Activated gamma-delta T cell treated with anti-CD3 and anti-CD28 coated beads, Interleukin-2, amount 50 U/mL, for 16 hours (primary cell): ENCODE results near the gene TMEM242.

Experiments used
- DNase-seq: peaks from one replicate; pipeline ENCODE4 v3.0.0-alpha.2; 2020; ENCODE audit warnings: low read depth

The TMEM242 gene

DNA sequence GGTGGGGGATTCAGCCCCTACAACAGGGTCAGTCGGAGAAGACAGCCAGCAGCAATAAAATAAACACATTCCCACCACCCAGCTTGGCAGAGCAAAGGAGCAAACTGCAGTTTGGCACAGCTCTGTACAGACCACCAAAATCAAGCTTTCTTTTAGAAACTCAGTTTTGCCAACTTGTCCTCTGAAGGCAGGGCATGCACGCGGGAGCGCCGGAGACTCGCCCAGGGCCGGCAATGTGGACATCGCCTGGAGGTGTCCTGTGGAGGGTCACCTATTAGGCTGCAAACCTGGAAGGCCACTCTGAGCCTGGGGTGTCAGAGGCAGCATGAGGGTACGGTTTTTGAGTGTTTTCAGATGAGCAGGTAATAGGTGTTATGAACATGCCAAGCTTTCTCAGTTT is 34.7 kb downstream of the TMEM242 start:
- DNase-seq, result no peak

DNA sequence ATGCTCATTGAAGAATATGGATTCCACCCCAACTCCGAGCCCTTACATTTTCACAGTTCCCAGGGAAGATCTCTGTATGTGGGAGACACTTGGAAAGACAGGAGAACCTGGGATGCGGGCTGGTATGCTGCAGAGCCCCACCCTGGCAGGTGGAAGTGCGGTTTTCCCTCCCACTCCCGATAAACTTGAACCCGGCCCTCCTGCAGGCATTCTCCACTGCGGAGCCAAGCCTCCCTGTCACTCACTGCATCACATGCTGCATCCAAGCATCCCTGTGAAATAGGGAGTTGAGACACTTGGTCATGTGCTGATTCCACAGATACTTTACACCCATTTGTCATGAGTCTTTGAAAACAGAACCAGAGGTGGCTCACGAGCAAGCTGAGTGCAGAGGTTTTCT is 35.4 kb downstream of the TMEM242 start:
- DNase-seq, result no peak

DNA sequence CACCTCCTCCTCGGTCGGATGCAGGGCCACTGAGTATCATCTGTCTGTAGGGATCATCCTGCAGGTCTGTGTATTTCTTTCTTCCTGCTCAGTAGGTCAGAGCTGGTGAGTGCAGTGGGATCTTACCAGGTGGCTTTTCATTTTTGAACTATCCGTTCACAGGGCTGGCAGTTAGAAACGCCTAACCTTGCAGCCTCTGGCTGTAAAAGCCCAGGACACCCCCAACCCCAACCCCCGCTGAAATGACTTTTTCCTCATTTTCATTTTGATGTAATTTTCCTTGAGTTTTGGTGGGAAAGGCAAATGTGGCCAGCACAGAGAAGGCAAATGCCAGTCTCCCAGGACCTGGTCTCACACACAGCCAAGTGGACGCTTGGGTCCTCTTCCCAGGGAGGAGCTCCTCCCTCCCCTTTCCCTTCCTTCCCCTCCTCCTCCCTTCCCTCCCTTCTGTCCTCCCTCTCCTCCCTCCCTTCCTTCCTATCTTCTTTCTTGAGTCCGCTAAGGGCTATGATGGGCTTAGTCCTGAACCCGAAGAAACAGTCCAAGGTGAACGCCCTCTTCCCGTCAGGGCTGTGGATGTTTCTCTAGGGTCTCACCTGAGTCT is 36.0 kb downstream of the TMEM242 start:
- no peak for DNase-seq

DNA sequence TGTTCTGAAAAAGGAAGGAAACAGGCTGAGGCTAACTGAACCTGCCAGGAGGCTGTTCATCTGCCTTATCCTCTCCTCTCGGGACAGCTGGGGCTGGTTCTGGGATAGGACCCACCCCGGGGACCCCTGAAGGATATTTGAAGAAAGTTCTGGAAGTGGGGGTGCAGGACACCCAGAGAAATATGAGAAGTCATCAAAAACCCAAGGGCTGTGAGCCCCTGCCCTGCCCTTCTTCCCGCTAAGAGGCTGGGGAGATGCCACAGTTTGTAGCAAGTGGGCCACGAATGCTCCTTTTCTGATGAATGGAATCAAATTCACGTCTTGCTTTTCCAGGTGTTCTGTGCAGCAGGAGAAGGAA is 37.9 kb downstream of the TMEM242 start:
- no peak for DNase-seq

DNA sequence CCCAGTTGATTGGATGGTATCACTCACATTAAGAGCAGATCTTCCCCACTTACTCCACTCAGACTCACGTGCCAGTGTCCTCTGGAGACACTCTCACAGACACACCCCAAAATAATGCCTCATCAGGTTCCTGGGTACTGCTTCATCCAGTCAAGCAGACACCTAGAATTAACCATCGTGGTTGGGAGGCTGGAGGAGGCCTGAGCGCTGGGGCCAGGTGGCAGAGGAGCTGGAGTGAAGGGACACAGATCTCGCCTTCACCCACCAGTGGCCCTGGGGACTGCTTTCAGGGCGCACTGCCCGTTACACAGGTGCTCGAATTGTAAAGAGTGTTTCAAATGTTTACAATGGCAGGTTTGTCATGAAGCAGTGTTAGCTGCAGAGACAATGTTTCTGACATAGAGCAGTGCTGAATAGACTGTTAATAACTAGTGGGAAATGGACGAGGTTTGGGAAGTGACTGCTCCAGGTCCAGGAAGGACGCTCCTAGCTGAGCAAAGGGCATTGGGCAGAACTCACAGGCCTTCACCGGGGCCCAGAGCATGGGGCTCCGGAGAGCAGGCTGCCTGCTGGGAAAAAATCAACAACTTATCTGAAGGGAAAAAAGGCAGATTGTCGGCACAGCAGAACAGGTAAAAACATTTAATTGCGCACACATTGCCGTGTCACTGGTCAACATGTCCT is 38.4 kb downstream of the TMEM242 start:
- no peak for DNase-seq

DNA sequence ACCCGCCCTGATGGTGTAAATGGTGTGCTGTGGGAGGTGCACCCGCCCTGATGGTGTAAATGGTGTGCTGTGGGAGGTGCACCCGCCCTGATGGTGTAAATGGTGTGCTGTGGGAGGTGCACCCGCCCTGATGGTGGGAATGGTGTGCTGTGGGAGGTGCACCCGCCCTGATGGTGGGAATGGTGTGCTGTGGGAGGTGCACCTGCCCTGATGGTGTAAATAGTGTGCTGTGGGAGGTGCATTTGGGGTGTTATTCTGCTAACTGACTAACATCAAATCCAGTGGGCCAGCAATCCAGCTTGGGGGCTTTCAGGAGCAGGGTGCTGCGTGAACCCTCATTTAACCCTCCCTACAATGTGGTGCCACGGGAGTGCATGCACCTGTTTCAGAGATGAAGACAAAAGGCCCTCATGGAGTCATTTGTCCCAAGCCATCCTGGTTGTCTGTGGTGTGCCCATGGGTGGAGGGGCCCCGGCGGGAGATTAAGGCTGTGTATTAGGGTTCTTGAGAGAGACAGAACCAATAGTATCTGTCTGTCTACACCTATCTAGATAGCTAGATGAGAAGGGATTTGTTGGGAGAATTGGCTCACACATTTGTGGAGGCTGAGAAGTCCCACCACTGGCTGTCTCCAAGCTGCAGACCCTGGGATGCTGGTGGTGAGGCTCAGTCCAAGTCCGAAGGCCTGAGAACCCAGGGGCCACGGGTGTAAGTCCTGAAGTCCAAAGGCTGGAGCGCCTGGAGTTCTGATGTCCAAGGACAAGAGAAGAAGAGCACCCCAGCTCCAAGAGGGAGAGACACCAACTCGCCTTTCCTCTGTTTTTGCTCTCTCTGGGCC is 39.2 kb downstream of the TMEM242 start:
- DNase-seq, result no peak

DNA sequence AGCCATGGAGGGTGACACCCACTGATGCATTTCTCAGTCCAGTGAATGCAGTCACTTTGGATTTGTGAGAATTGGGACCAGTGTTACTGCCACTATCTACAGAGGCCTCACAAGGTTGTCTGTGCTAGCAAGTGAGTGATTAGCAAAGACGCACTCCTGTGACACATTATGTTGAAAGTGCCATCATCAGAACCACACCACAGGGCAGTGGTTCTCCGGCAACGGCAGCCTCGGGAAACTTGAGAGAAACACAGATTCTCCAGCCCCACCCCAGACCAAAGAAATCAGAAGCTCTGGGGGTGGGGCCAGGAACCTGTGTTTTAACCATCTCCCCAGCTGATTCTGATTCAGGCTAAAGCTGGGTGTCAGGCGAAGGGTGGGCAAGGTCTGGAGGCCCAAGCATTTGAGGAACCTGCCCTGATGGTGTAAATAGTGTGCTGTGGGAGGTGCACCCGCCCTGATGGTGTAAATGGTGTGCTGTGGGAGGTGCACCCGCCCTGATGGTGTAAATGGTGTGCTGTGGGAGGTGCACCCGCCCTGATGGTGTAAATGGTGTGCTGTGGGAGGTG is 39.9 kb downstream of the TMEM242 start:
- DNase-seq, result no peak

DNA sequence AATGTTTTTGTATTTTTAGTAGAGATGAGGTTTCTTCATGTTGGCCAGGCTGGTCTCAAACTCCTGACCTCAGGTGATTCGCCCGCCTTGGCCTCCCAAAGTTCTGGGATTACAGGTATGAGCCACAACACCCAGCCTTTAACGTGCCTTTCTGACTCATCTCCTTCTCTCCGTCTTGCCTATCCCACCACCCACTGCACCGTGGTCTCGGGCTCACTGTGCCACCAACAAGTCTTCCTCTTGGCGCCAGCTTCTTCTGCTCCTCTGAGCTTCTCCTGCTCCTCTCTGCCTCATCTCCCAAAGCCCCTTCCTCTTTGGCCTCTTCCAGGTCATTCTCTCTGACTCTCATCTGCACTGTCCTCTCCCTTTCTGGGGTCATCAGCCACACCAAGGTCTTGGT is 41.0 kb downstream of the TMEM242 start:
- no peak for DNase-seq

DNA sequence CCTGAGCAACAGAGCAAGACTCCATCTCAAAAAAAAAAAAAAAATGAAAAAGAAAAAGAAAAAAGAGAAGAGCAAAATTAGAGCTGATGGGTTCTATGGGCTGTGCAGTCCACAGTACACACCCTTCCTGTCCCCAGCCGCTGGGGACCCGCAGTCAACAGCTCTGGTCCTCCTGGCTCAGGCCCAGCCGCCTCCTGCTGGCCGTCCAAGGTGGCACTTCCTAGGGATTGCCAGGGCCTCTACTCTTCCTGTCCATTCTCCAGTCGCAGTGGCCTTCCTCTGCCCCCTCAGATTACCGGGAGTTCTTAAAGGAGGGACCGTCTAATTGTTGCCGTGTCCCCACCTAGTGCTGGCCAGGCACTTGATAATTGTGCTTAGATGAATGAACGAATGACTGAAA is 41.7 kb downstream of the TMEM242 start:
- DNase-seq, result no peak

DNA sequence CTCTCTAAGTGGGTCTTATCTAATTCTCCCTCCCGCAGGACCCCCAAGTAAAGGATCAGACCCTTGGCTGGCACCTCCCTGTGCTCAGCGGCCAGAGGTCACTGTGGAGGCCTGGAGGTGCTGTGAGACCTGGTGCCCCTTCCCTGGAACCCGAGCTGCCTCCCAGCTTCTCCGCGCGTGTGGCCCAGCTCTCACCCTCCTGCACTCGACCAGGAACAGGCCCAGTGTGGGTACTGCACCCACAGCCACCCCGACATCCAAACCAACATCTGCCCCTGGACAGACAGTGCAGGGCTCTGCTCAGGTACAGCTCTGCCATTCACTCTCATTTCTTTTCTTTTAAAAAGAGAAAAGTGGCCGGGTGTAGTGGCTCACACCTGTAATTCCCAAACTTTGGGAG is 42.4 kb downstream of the TMEM242 start:
- DNase-seq, result no peak

DNA sequence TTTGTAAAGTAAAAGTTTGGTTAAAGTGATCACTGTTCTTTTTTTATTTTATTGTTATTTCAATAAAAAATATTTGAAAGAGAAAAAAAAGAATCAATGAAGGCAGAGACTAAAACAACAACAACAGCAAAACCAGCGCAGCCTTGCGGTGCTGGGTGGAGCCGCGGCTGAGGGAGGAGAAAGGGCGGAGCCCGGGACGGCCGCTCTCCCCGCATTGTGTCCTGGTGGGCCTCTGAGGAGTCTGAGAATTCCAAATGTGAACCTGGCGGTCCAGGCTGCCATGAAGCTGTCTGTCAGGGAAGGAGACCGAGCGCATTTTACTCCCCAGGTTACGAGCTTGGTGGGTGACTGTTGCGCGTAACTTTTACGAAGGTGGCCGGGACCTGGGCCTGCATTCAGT is 43.2 kb downstream of the TMEM242 start:
- DNase-seq, result no peak

DNA sequence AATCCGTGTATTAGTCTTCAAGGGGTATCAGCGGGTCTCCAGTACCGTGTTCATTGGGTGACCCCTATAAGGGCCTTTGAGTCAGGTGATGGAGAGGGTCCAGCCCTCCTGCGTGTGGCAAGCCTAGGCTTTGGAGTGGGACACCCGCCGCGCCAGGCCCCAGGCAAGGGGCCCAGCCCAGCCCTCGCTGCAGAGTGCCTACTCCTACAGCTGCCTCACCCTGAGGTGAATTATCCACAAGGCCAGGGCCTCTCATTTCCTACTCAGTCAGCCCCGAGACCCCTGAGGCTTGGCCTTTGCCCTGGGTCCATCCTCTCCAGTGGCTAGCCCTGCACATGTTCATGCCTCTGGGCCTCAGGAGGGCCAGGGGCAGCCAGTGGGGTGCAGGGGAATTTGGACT is 45.1 kb downstream of the TMEM242 start:
- no peak for DNase-seq

DNA sequence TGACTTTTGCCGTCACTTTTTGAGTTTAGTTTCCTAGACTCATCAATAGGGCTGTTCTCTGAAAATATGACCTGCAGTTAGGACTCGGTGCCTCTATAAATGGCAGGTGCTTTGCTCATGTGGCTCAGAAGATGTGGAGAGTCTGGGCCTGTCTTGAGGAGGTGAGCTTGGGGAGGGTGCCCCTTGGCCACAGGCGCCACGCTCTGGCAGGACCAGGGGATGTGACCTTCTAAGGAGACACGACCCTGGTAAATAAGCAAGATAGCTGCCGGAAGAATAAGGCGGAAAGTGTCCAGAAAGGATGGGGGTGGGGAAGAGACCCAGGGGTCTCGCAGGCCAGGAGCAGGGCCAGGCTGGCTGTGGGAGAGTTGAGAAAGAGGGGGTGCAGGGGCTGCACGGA is 46.6 kb downstream of the TMEM242 start:
- no peak for DNase-seq

DNA sequence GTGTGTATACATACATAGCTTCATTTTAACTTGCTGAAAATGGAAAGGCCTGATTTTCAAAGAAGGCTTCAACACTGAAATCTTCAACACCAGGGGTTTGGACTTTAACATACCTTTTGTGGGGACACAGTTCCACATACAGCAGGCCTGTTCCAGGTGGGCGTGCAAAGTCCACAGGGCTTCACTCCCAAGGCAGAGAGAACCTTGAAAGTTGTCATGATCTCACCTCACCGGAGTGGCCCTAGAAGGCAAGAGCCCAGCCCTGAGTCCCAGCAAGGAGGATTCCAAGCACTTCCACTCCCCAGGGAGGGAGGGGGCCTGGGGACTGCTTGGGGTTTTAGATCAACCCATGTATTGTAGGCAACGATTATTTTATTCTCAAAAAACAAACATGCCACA is 47.2 kb downstream of the TMEM242 start:
- DNase-seq, result no peak

DNA sequence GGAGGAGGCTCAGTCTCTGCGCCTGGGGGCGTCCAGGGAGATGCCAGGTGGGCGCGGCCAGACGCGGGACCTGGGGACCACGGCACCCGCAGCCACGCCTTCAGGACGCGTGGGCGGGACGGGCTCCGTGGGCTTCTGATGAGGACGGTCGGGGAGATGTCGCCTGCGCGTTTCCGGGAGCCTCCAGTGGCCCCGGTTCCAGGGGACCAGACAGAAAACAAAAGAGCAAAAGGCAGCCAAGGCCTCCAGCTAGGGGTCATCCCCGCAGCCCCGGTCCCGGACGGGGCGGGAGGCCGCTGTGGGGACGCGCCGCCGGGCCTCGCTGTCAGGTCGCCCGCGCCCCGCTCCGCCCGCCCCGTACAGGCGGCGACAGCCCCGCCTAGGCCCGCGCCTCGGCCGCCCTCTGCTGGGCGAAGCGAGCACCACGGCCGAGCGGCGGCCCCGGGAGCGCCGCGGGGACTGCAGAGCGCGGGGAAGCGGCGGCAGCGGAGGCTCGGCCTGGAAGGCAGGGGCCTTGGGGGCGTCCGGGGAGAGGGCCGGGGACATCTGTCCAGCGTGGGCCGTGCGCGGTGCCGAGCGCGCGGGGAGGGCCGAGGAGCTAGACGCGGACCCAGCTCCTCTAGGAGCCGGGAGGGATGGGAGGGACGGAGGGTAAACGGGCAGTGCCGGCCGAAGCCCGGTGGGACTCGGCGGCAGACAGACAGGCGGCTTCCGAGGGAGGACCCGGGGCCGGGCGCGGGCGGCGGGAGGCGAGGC is 48.7 kb downstream of the TMEM242 start:
- peak; percentile 74 for DNase-seq

DNA sequence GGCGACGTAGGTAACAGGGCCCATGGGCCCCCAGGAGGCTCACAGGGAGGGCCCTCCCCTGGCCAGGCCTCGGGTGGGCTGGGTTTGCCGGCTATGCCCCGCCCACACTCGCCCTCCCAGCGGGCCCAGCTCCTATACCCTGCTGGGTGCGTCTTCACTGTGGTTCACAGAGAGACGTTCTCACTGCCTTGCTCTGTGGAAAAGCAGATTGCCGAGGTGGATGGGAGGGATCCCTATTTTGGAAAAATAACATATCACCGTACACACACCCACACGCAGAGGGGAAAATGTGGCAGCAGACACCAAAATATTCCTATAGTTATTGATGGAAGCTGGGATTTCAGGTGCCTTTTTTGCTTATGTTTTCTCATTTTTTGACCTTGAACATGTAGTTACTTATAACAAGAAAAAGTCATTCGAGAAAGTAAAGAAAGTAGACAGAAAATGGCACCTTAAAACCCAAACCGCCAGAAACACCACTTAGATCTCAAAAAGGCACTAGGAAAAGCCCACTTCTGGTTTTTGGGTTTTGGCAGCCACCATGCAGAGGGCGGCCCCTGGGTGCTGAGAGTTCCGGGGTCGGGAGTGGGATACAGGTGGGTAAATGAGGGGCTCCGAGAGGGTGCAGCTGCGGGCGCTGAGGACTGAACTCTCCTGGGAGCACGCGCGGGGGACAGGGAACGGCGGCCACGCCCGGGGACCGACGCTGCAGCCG is 49.4 kb downstream of the TMEM242 start:
- DNase-seq, result peak; percentile 47

DNA sequence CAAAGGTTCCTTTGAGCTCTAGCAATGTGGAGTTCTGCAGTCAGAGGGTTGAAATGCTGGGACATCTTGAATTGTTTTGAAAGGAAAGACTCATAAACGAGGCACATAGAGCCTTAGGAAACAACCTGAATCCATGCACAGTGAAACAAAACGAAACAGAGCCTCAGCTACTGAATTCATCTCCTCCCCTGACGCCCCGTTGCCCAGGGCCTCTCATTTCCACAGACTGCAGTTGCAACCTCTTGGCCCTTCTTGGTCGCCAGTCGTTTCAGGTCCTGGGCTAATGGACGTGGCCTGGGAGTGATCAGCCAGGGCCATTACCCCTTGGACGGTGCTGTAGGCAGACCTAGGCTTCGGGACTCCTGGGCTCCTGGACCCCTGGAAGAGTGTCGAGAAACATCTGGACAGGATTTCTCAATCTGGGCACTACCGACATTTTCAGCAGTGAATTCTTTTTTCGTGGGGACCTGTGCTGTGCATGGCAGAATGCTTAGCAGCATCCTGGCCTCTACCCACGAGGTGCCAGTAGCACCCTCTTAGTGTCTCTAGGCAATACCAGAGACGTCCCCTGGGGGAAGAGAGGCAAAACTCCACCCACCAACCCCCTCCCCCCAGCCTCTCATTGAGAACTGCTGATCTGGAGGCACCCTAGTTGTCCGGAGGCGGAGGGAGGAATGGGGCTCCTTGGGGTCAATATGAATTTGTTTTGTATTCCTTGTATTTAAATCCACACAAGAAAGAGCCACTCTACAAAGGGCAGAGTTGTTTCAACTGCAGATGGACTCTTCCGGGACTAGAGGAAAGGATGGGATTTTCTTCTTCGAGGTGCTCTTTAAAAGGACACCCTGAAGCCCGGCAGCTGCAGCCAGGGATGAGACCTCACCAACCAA is 50.2 kb downstream of the TMEM242 start:
- peak; percentile 14 for DNase-seq

DNA sequence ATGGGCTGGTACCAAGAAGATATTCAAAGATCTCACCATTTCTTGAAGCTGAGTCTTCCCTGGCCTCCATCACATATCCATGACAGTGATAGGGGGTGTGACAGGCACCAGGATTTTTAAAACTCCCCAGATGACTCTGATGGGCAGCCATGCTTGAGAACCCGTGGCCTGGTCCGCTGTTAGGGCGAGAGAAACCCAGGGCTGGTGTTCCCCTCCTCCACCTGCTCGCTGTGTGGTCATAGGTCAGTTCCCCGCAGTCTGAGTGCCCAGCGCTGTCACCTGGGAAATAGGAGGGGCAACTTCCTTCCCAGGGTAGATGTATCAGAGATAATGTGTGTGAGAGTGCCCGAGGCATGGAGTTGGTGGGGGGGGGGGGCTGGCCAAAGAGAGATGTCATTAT is 50.9 kb downstream of the TMEM242 start:
- no peak for DNase-seq

DNA sequence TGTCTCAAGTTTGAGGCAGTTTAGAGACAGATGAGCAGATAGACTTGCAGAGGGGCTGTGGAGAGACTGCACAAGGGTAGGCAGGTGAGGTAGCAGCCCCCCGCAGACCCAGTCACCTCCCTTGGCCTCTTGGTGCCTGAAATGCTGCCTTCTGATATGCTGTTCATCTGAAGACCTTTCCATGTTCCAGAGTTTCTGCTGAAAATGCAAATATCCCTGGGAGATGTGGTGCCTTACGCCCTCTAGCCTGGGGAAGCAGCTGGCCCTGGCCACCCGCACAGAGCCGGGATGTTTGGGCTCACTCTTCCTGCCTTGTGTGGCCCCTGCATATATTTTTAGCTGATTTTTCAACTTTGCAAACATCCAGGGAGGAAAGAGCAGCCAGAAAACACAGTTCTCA is 51.4 kb downstream of the TMEM242 start:
- DNase-seq, result no peak

DNA sequence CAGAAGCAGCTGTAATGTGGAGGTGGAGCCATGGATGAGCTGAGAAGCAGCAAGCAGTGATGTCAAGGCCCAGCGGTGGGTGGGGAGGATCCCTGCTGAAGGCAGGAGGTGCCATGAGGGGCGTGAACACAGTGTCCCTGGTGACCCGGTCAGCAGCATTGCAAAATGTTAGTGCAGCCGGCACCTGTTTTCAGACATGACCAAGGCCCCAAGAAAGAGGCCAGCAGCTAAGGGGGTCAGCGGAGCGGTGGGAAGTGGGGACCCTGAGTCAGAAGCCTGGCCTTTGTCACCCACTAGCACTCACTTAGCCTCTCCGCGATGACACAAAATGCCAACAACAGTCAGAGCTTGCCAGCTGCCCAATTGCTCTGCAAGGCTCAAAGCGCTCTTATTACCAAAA is 51.9 kb downstream of the TMEM242 start:
- no peak for DNase-seq

DNA sequence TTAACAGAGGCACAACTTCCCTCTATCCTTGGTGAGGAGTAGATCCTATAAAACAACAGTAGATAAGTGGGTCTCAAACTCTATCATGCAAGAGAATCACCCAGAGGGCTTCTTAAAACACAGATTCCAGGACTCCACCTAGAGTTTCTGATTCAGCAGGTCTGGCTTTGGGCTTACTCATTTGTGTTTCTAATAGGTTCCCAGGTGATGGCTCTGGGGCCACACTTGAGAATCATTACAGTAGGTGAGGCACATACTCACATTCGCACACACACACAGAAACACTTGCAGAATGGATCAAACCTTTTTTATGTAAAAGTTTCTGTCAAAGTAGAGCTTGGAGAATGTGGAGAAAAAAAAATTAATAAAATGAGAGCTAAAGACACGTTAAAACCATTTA is 52.4 kb downstream of the TMEM242 start:
- DNase-seq, result no peak
